GM12874 (cell line): ENCODE results near the gene ERICH6B.

Experiments used
- TF ChIP-seq, protein P1 (sequence below): IDR thresholded peaks from 2 replicates; pipeline ENCODE4 v1.5.1; 2011; ENCODE audit warnings: low read depth, mild to moderate bottlenecking, control low read depth, low read length, moderate library complexity; ENCODE audit not compliant: insufficient read depth

The ERICH6B gene

DNA sequence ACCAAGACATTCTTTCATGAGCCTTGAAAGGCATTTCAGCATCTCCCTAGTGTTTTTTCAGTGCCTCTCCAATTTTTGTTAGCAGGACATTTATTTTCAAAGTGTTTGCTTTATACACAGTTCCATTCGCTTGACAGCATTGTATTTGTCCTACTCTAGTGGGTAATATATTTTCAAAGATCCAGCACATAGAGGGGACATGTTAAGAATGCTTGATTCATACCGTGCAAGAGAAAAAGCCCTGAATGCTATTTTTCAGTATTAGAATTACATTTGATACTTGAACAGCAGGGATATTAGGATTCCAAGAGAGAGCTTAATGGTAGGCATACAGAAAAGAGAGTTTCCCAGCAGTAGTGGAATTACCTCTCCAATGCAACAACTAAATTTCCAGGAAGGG lies 21.3 kb downstream of the ERICH6B start:
- TF ChIP-seq, protein P1, sequence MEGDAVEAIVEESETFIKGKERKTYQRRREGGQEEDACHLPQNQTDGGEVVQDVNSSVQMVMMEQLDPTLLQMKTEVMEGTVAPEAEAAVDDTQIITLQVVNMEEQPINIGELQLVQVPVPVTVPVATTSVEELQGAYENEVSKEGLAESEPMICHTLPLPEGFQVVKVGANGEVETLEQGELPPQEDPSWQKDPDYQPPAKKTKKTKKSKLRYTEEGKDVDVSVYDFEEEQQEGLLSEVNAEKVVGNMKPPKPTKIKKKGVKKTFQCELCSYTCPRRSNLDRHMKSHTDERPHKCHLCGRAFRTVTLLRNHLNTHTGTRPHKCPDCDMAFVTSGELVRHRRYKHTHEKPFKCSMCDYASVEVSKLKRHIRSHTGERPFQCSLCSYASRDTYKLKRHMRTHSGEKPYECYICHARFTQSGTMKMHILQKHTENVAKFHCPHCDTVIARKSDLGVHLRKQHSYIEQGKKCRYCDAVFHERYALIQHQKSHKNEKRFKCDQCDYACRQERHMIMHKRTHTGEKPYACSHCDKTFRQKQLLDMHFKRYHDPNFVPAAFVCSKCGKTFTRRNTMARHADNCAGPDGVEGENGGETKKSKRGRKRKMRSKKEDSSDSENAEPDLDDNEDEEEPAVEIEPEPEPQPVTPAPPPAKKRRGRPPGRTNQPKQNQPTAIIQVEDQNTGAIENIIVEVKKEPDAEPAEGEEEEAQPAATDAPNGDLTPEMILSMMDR, result no peak

DNA sequence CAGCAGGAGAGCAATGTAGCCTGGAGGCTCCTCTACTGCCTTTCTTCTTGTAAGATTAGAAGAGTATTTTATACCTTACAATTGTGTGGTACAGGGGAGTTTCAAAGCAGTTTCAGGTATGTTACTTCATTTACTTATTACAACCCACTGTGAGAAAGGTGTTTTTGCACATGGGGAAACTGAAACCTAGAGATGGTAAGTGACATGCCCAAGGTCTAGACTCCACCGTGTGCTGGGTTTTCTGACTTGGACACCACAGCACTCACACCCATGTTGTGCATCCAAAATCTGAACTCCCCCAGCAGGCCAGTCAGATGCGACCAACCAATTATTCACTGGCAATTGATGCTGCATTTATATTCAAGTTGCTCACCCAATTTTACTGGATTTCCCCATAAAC lies 22.8 kb downstream of the ERICH6B start:
- TF ChIP-seq, protein P1, result no peak

DNA sequence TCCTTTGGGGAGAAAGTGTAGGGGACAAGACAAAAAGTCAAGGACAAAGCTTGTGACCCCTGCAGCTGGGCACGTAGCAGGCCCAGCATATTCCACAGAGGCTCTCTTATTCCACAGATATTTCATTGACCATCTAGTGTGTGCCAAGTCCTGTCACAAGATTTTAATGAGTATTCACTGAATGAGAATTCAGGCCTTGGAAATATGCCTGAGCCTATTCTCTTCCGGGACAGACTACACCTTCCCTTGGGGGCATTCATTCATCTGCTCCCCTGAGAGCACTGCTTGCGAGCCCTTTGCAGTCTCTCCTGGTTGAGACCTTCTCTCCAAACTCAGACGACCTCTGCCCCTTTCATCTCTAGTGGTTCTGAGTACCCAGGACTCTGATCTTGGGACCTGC lies 25.5 kb downstream of the ERICH6B start:
- TF ChIP-seq, protein P1, result no peak

DNA sequence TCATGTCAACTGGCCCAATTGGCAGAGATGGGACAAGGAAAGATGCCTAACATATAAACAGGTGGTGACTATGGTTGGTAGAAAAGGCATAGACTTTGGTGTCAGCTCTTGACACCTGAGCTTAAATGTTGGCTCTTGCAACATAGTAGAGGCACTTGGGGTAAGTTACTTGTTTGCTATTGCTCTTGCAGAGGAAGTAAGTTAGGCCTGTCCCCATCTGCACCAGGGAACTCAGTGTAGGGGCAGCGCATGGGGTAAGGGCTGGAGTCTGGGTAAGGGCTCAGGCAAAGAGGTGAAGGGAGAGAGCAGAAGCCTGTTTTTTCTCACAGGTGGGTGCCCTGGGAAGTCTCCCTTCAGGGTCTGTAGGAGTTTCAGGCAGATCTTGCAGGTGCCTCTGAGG lies 27.6 kb downstream of the ERICH6B start:
- TF ChIP-seq, protein P1, result no peak

DNA sequence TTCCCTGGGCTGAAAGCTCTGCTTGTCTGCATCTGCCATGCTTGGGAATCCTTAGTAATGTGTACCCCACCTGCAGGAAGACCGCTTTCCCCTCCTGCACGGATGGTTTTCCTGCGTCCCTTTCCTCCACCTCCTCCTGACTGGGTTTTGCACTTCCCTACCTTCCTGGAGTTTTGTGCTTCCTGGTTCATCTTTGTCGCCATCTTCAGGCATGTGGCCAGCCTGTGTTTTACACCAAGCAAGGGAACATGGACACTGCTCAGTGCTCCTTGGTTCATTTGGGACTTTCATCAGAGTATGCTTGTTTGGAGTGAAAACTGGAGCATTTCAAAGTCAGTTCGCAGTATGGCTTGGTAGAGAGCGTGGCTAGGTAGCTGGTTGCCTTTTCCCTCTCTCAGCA lies 30.7 kb downstream of the ERICH6B start:
- TF ChIP-seq, protein P1, result no peak

DNA sequence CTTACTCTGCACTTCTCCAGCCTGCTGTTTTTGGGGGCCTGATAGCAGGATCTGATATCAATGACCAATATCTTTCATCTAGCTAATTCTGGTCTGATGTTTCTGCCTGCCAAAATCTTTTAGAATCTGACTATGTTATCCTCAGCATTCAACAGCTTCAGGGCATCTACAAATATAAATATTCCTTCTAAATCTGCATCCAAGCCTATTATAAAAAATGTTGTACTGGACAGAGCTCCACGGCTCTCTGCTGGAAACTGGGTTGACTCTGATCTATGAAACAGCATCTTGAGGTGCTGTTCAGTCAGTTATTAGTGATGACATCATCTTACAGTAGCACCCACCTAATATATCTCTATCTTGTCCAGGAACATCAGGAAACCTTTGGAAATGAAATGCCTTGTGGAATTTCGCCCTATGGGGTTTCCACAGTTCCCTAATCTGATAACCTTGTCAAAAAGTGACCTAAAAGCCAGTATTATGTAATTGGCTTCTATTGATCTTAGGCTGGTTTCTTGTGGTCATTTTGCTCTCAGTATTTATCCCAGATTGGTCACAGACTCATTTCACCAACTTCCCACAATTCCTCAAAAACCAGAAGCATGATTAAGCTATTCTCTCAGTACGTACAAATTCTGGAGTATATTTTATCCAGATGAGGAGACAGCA lies 33.0 kb downstream of the ERICH6B start:
- TF ChIP-seq, protein P1, result no peak

DNA sequence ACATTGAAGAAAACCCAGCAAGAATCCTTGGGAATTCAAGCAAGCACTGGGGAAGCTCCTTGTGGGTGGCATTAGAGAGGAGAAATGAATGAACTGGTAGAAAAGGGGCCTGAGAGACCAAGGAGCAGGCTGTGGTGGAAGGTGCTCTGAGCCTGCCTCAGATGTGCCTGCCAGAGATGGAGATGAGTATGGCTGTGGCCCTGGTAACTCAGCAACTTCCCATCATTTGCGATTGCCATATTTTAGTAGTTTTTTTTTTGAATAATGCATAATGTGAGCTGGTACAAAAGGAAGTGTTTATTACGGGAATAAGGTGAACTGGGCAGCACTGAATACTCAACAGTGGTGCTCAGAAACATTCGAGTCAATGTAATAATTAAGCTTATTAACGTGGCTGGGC lies 39.1 kb downstream of the ERICH6B start:
- TF ChIP-seq, protein P1, result no peak
